GM12878 (cell line): Measurements from ENCODE around the gene GNAL. TPM values are rescaled to one million over a fixed set of nuclear protein-coding genes. Genes with fewer than 3 reads are reported as not detected.

Source experiments
- ATAC-seq: fragments of 200-7000 bp; cut with Tn5 transposase; 3 replicates; pipeline ENCODE4 v1.9.1; 2020; ENCODE audit warnings: mild to moderate bottlenecking, moderate library complexity
- BruUV-seq: library from RNA; stranded (reverse); fragments of 400-500 nt; replicated peaks from 2 replicates; lab custom pipeline; 2021; lab: Mats Ljungman, UMichigan
- CTCF ChIA-PET: fragments of 300-600 bp; sonication (Branson Sonifier 250); formaldehyde crosslinking; extraction: SDS; loops from one replicate; lab custom pipeline; 2021; ENCODE audit warnings: inconsistent platforms; lab: Yijun Ruan, JAX
- POLR2A ChIA-PET: fragments of 350-600 bp; formaldehyde crosslinking; extraction: SDS; loops from one replicate; lab custom pipeline; 2021; ENCODE audit warnings: inconsistent platforms; lab: Charles Lee
- RAD21 ChIA-PET: fragments of 300-600 bp; sonication (Branson Sonifier 250); formaldehyde crosslinking; loops from one replicate; lab custom pipeline; 2023; ENCODE audit warnings: antibody characterized with exemption; ENCODE audit not compliant: unreplicated experiment; lab: Charles Lee
- SMC1A ChIA-PET: fragments of 300-600 bp; sonication (Branson Sonifier 250); formaldehyde crosslinking; loops from one replicate; lab custom pipeline; 2023; ENCODE audit not compliant: unreplicated experiment, uncharacterized antibody; lab: Charles Lee
- DNase-seq: peaks from one replicate; pipeline ENCODE4 v3.0.0-alpha.2; 2011; ENCODE audit warnings: low read depth, low spot score
- FAIRE-seq: peaks from 3 replicates; lab custom pipeline; 2011; peaks lifted over from hg19 to GRCh38; lab: Jason Lieb, UNC
- H2AFZ ChIP-seq: 2 replicates; pipeline ENCODE4 v1.6.0; 2011; ENCODE audit warnings: low read depth, low read length, control low read depth; ENCODE audit not compliant: control insufficient read depth
- H3K27ac ChIP-seq: 2 replicates; pipeline ENCODE4 v1.5.1; 2011; ENCODE audit warnings: control low read depth; ENCODE audit not compliant: control insufficient read depth, insufficient read depth
- H3K27me3 ChIP-seq, 2 experiments: replicated peaks in 1 of 2; 2 replicates each; pipeline versions ENCODE4 v1.6.0 to v1.6.1; 2011; ENCODE audit warnings: low read length in 1 of 2; ENCODE audit not compliant: control insufficient read depth in 2 of 2, insufficient read depth in 2 of 2
- H3K36me3 ChIP-seq, 2 experiments: 2 replicates each; pipeline ENCODE4 v1.5.1; 2011; ENCODE audit warnings: low read length in 1 of 2; ENCODE audit not compliant: control insufficient read depth in 2 of 2, insufficient read depth in 2 of 2
- H3K4me1 ChIP-seq: 2 replicates; pipeline ENCODE4 v1.6.1; 2011; ENCODE audit warnings: mild to moderate bottlenecking, low read length, moderate library complexity, mixed read lengths; ENCODE audit not compliant: control insufficient read depth, insufficient read depth
- H3K4me2 ChIP-seq: 2 replicates; pipeline ENCODE4 v1.6.0; 2011; ENCODE audit warnings: control low read depth; ENCODE audit not compliant: control insufficient read depth, insufficient read depth
- H3K4me3 ChIP-seq: fragments of 200-600 bp; sonication (generic); 2 replicates; pipeline ENCODE4 v1.5.1; 2016
- H3K79me2 ChIP-seq: 2 replicates; pipeline ENCODE4 v1.6.0; 2011; ENCODE audit warnings: low read length; ENCODE audit not compliant: control insufficient read depth, insufficient read depth
- H3K9ac ChIP-seq: 2 replicates; pipeline ENCODE4 v1.8.0; 2011; ENCODE audit warnings: low read length, control low read depth, mixed read lengths; ENCODE audit not compliant: control insufficient read depth, insufficient read depth
- H3K9me3 ChIP-seq: replicated peaks from 3 replicates; pipeline ENCODE4 v1.5.1; 2011; ENCODE audit warnings: mild to moderate bottlenecking, low read length; ENCODE audit not compliant: control insufficient read depth, insufficient read depth
- H4K20me1 ChIP-seq: 2 replicates; pipeline ENCODE4 v1.6.0; 2011; ENCODE audit not compliant: control insufficient read depth, insufficient read depth
- BMI1 ChIP-seq: fragments of 450-650 bp; IDR thresholded peaks from 2 replicates; pipeline ENCODE4 v1.6.1; 2016; ENCODE audit warnings: mild to moderate bottlenecking, moderate library complexity, borderline replicate concordance
- CBFB ChIP-seq: IDR thresholded peaks from 2 replicates; pipeline ENCODE4 v1.6.1; 2016; ENCODE audit warnings: antibody characterized with exemption, low read depth
- CHD2 ChIP-seq: IDR thresholded peaks from 2 replicates; pipeline ENCODE4 v1.6.1; 2011; ENCODE audit warnings: low read depth, low read length, improper control_type of control experiment, borderline replicate concordance
- CUX1 ChIP-seq: IDR thresholded peaks from 2 replicates; pipeline ENCODE4 v1.6.1; 2012; ENCODE audit warnings: improper control_type of control experiment, low read depth, low read length; ENCODE audit not compliant: insufficient replicate concordance
- ETV6 ChIP-seq, 2 experiments: fragments of 450-650 bp in 1 of 2; IDR thresholded peaks in 1 of 2; conservative IDR thresholded peaks in 1 of 2; 2 replicates each; pipeline ENCODE4 v1.6.1; 2014; ENCODE audit warnings: antibody characterized with exemption in 1 of 2, borderline replicate concordance in 1 of 2, low read depth in 1 of 2, mild to moderate bottlenecking in 1 of 2, moderate library complexity in 1 of 2
- GABPA ChIP-seq: IDR thresholded peaks from 2 replicates; pipeline ENCODE4 v1.6.1; 2014; ENCODE audit warnings: antibody characterized with exemption, low read depth, mild to moderate bottlenecking, inconsistent platforms
- GATAD2B ChIP-seq: fragments of 450-650 bp; conservative IDR thresholded peaks from 2 replicates; pipeline ENCODE4 v1.6.1; 2017; ENCODE audit warnings: low read depth, mild to moderate bottlenecking, moderate library complexity
- IKZF1 ChIP-seq: fragments of 450-650 bp; conservative IDR thresholded peaks from 2 replicates; pipeline ENCODE4 v1.6.1; 2017; ENCODE audit warnings: antibody characterized with exemption, mild to moderate bottlenecking
- JUNB ChIP-seq: IDR thresholded peaks from 2 replicates; pipeline ENCODE4 v1.6.1; 2016; ENCODE audit warnings: antibody characterized with exemption, mild to moderate bottlenecking
- KDM1A ChIP-seq: fragments of 200-600 bp; sonication (generic); IDR thresholded peaks from 2 replicates; pipeline ENCODE4 v1.6.1; 2016; ENCODE audit warnings: borderline replicate concordance
- MYC ChIP-seq: IDR thresholded peaks from 2 replicates; pipeline ENCODE4 v1.6.1; 2011; ENCODE audit warnings: mild to moderate bottlenecking, low read length, moderate library complexity, inconsistent platforms; ENCODE audit not compliant: insufficient read depth, insufficient replicate concordance, insufficient read length, severe bottlenecking
- RELA ChIP-seq: fragments of 450-650 bp; IDR thresholded peaks from 2 replicates; pipeline ENCODE4 v1.8.0; 2014; ENCODE audit warnings: borderline replicate concordance; ENCODE audit not compliant: partially characterized antibody
- WGBS: methylation state at CpG from one replicate; pipeline ENCODE4 v1.1.6; 2016; ENCODE audit warnings: low lambda C conversion rate; ENCODE audit not compliant: insufficient replicate concordance, insufficient coverage; ENCODE audit errors: missing lambda C conversion rate; 5-methylcytosine and 5-hydroxymethylcytosine counted together
- in situ Hi-C: fragments of 300-500 bp; cut with MboI; formaldehyde crosslinking; loops from 9 replicates; pipeline ENCODE4 v1.14.3; 2018; ENCODE audit warnings: mixed read lengths
- intact Hi-C: fragments of 100-400 bp; cut with micrococcal nuclease; formaldehyde crosslinking; loops from one replicate; pipeline ENCODE4 v1.14.2; 2022; ENCODE audit not compliant: unreplicated experiment
- polyA plus RNA-seq, 11 experiments: library from polyadenylated mRNA; depleted of rRNA in 4 of 11; unstranded in 6 of 11; stranded (reverse) in 5 of 11; fragments of >200 nt; fragmentation: Nextera tagmentation in 4 of 11; fragmentation: Illumina TruSeq in 1 of 11; extraction: Ambion mirVana in 4 of 11; extraction: Trizol in 1 of 11; gene quantifications; 1 replicate in 1 of 11; 2 replicates in 10 of 11; pipeline versions ENCODE4 v1.2.1 to v1.2.3, GENCODE V29; 2011 to 2016; ENCODE audit warnings: inconsistent platforms in 2 of 11, missing spikeins in 2 of 11, low read depth in 1 of 11
- total RNA-seq, 4 experiments: library from RNA; depleted of rRNA in 3 of 4; stranded (reverse); fragments of >200 nt in 3 of 4; fragmentation: Illumina TruSeq in 1 of 4; extraction: Trizol in 1 of 4; gene quantifications; 2 replicates each; pipeline versions ENCODE4 v1.2.1 to v1.2.3, GENCODE V29; 2013 to 2021

GNAL gene
- total and polyA plus RNA-seq, 10 of the 15 experiments (the other 5 are each of a cell fraction or from before 2014, with no cell fraction given): 0.02 to 0.39 (median 0.05) TPM; not detected in 5

- Histone ChIP-seq H3K27me3 (no peaks in the 10 kb centered on the region), H3K79me2 (no peaks in the 10 kb centered on the region), H2AFZ (no peak overlapping the region), H3K4me2 (no peak overlapping the region), H3K36me3 (no peaks in the 10 kb centered on the region), H3K4me1 (no peaks in the 10 kb centered on the region), H3K9me3 (no peaks in the 10 kb centered on the region), H3K9ac (no peak overlapping the region), H3K4me3 (no peak overlapping the region), H4K20me1 (no peaks in the 10 kb centered on the region)
- ChIA-PET CTCF (no interaction called here), RAD21 (no interaction called here), SMC1A (interaction anchor here (1.3 kb wide), 1 partner anchor 9 kb away, joined by 4 read pairs; no protein-coding TSS in a partner anchor), POLR2A (no interaction called here)
- BruUV-seq: no TSS peak
- 50% methylated on average over 2 of the region's 2 CpGs for WGBS
- intact Hi-C loops: loop anchor here (10.0 kb wide), 1 partner anchor 65 kb away; no protein-coding TSS in a partner anchor
- ATAC-seq: no peak
- DNase-seq: no peak
- in situ Hi-C loops: no loop called here
- FAIRE-seq: no peak
- TF ChIP-seq RELA: no peak
- no peak for TF ChIP-seq BMI1
- no peak for TF ChIP-seq CHD2
- TF ChIP-seq KDM1A: no peak
- TF ChIP-seq JUNB: no peak
- TF ChIP-seq GABPA: no peak
- TF ChIP-seq IKZF1: no peak
- TF ChIP-seq CBFB: no peak
- TF ChIP-seq CUX1: no peak
- no peak for TF ChIP-seq GATAD2B
- no peak for TF ChIP-seq ETV6 (conservative IDR thresholded peaks at IDR 0.05 in 1 of 2, IDR thresholded peaks at IDR 0.05 in 1 of 2; ENCODE audit: borderline replicate concordance in 1 of 2, low read depth in 1 of 2)
- no peak for TF ChIP-seq MYC
- TF ChIP-seq, all 136 proteins: peak for 0
- H3K27ac ChIP-seq: no peak overlapping the region
Measured at GRCh38 chr18:11819938-11820337, 130.9 kb downstream of the GNAL start.
